Endothelial cell of umbilical vein (primary cell): ENCODE results near the gene KRTAP10-8. TPM values are rescaled to one million over a fixed set of nuclear protein-coding genes. Genes with fewer than 3 reads are reported as not detected.

ENCODE experiments used
- BruUV-seq: library from RNA; stranded (reverse); fragments of 400-500 nt; replicated peaks from 2 replicates; lab custom pipeline; 2021; lab: Mats Ljungman, UMichigan
- CTCF ChIA-PET: fragments of 300-600, 350-600 bp; sonication (Branson Sonifier 250); formaldehyde crosslinking; loops from one replicate; lab custom pipeline; 2021; ENCODE audit warnings: antibody characterized with exemption, inconsistent platforms; lab: Charles Lee
- POLR2A ChIA-PET: fragments of 300-600, 350-600 bp; sonication (Branson Sonifier 250); formaldehyde crosslinking; loops from one replicate; lab custom pipeline; 2021; ENCODE audit warnings: antibody characterized with exemption, inconsistent platforms; lab: Charles Lee
- DNase-seq: peaks from one replicate; pipeline ENCODE4 v3.0.0-alpha.2; 2011; ENCODE audit warnings: low read depth, low spot score
- FAIRE-seq: peaks from 2 replicates; lab custom pipeline; 2011; peaks lifted over from hg19 to GRCh38; lab: Jason Lieb, UNC
- H2AFZ ChIP-seq: 2 replicates; pipeline ENCODE4 v1.6.0; 2012; ENCODE audit warnings: low read depth, low read length, control low read depth, inconsistent platforms
- H3K27ac ChIP-seq: 2 replicates; pipeline ENCODE4 v1.5.1; 2011; ENCODE audit warnings: low read depth, mild to moderate bottlenecking, control low read depth, low read length, moderate library complexity; ENCODE audit not compliant: insufficient read depth
- H3K27me3 ChIP-seq, 2 experiments: 2 replicates each; pipeline versions ENCODE4 v1.6.0 to v1.6.1; 2011; ENCODE audit warnings: low read length in 2 of 2, mixed read lengths in 1 of 2; ENCODE audit not compliant: control insufficient read depth in 2 of 2, insufficient read depth in 2 of 2
- H3K36me3 ChIP-seq, 2 experiments: 2 replicates in 1 of 2; 3 replicates in 1 of 2; pipeline ENCODE4 v1.5.1; 2011; ENCODE audit warnings: low read length in 2 of 2, mild to moderate bottlenecking in 1 of 2, moderate library complexity in 1 of 2; ENCODE audit not compliant: control insufficient read depth in 2 of 2, insufficient read depth in 2 of 2; ENCODE audit errors: extremely low read depth in 1 of 2
- H3K4me1 ChIP-seq: 3 replicates; pipeline ENCODE4 v1.5.1; 2011; ENCODE audit warnings: mild to moderate bottlenecking, low read length; ENCODE audit not compliant: control insufficient read depth, insufficient read depth; ENCODE audit errors: extremely low read depth
- H3K4me2 ChIP-seq: 2 replicates; pipeline ENCODE4 v1.6.1; 2011; ENCODE audit warnings: low read length, control low read depth, mixed read lengths; ENCODE audit not compliant: insufficient read depth
- H3K4me3 ChIP-seq, 3 experiments: fragments of 200-600 bp in 1 of 3; sonication (generic), shearing (Covaris generic) in 1 of 3; replicated peaks in 1 of 3; 2 replicates each; pipeline ENCODE4 v1.5.1; 2011 to 2016; ENCODE audit warnings: control low read depth in 3 of 3, low read length in 3 of 3, mild to moderate bottlenecking in 2 of 3, inconsistent platforms in 1 of 3, low read depth in 1 of 3, moderate library complexity in 1 of 3; ENCODE audit not compliant: insufficient read depth in 1 of 3
- H3K79me2 ChIP-seq: 2 replicates; pipeline ENCODE4 v1.6.0; 2012; ENCODE audit warnings: low read length, inconsistent platforms; ENCODE audit not compliant: control insufficient read depth, insufficient read depth
- H3K9ac ChIP-seq: replicated peaks from 2 replicates; pipeline ENCODE3; 2011; ENCODE audit warnings: low read length, control low read depth; ENCODE audit not compliant: insufficient read depth; ENCODE audit errors: extremely low read depth
- H3K9me1 ChIP-seq: replicated peaks from 3 replicates; pipeline ENCODE4 v1.6.0; 2011; ENCODE audit warnings: mild to moderate bottlenecking, low read length; ENCODE audit not compliant: control insufficient read depth, insufficient read depth; ENCODE audit errors: extremely low read depth
- H3K9me3 ChIP-seq: replicated peaks from 2 replicates; pipeline ENCODE4 v1.5.1; 2012; ENCODE audit warnings: low read length, inconsistent platforms; ENCODE audit not compliant: control insufficient read depth, insufficient read depth
- H4K20me1 ChIP-seq: replicated peaks from 2 replicates; pipeline ENCODE3; 2011; ENCODE audit warnings: mild to moderate bottlenecking, low read length; ENCODE audit not compliant: control insufficient read depth, insufficient read depth; ENCODE audit errors: extremely low read depth
- EZH2 ChIP-seq: IDR thresholded peaks from 2 replicates; pipeline ENCODE4 v1.6.1; 2012; ENCODE audit warnings: borderline replicate concordance, low read depth, mild to moderate bottlenecking, moderate library complexity, low read length, inconsistent platforms; ENCODE audit not compliant: severe bottlenecking
- FOS ChIP-seq: IDR thresholded peaks from 2 replicates; pipeline ENCODE4 v1.6.1; 2011; ENCODE audit warnings: mild to moderate bottlenecking, low read length, moderate library complexity, borderline replicate concordance; ENCODE audit not compliant: insufficient read depth
- GATA2 ChIP-seq: IDR thresholded peaks from 2 replicates; pipeline ENCODE4 v1.7.0; 2011; ENCODE audit warnings: low read depth, mild to moderate bottlenecking, moderate library complexity, mixed read lengths, low read length; ENCODE audit not compliant: insufficient read length, insufficient read depth
- JUN ChIP-seq: IDR thresholded peaks from 2 replicates; pipeline ENCODE4 v1.6.1; 2011; ENCODE audit warnings: borderline replicate concordance, low read depth; ENCODE audit not compliant: insufficient read length, insufficient read depth
- MYC ChIP-seq: IDR thresholded peaks from one replicate; pipeline ENCODE4 v1.6.1; 2011; ENCODE audit warnings: mild to moderate bottlenecking, low read depth, low read length
- POLR2A ChIP-seq: IDR thresholded peaks from 2 replicates; pipeline ENCODE4 v1.6.1; 2012; ENCODE audit warnings: low read depth, mild to moderate bottlenecking, control low read depth, low read length
- POLR2AphosphoS5 ChIP-seq: IDR thresholded peaks from 2 replicates; pipeline ENCODE4 v1.6.1; 2012; ENCODE audit warnings: low read depth, mild to moderate bottlenecking, control low read depth, low read length, moderate library complexity; ENCODE audit not compliant: insufficient read depth
- dilution Hi-C: fragments of 300-500 bp; cut with MboI; formaldehyde crosslinking; loops from one replicate; pipeline ENCODE4 v1.15.0; 2019; ENCODE audit warnings: low sequenced_read_pairs; ENCODE audit not compliant: extremely low pct_ligation_motif_present
- intact Hi-C: fragments of 100-400 bp; cut with micrococcal nuclease; formaldehyde crosslinking; loops from one replicate; pipeline ENCODE4 v1.10.0; 2022
- polyA plus RNA-seq, 4 experiments: library from polyadenylated mRNA; depleted of rRNA in 3 of 4; stranded (reverse) in 3 of 4; unstranded in 1 of 4; fragments of >200 nt; gene quantifications; 2 replicates each; pipeline versions ENCODE4 v1.2.1 to v1.2.3, GENCODE V29; 2011 to 2012; ENCODE audit warnings: missing spikeins in 1 of 4
- total RNA-seq: library from RNA; stranded (reverse); gene quantifications from 2 replicates; pipeline ENCODE4 v1.2.3, GENCODE V29; 2021
- TF ChIP-seq, protein P1 (sequence below), 2 donors: IDR thresholded peaks; 1 replicate in 1 of 2; 2 replicates in 1 of 2; pipeline ENCODE4 v1.5.1; 2011; ENCODE audit warnings: low read length in 2 of 2, mild to moderate bottlenecking in 2 of 2, moderate library complexity in 2 of 2, control low read depth in 1 of 2, inconsistent platforms in 1 of 2, low read depth in 1 of 2; ENCODE audit not compliant: insufficient read depth in 1 of 2; ENCODE audit errors: extremely low read depth in 1 of 2
- TF ChIP-seq, protein P2 (sequence below): IDR thresholded peaks from 2 replicates; pipeline ENCODE4 v1.6.1; 2011; ENCODE audit not compliant: insufficient read depth, insufficient read length

Gene KRTAP10-8
- total and polyA plus RNA-seq, 2 donors (not counting 3 experiments of a cell fraction or from before 2014, with no cell fraction given): not detected

DNA sequence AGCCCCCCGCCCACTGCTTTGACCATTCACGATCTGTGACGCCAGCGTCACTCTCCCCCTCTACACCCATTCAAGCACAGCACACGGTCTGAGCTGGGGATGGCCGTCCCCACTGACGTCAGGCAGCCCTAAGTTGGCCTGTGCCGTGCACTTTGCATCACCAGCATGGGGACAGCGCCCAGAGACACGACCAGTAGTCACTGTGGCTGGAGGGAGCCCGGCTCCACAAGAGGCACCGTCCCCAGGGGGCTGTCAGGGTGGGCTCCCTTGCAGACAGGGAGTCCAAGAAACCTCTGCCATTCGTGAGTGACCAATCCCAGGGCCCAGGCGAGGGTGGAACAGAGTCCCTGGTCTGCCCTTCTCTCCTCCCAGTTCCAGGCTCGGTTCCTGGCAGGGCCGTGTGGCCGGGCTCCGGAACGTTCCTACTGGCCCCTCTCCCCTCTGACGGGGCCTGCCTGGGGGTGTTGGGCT lies 2.3 kb downstream of the KRTAP10-8 start:
- CTCF ChIA-PET: no interaction called here

DNA sequence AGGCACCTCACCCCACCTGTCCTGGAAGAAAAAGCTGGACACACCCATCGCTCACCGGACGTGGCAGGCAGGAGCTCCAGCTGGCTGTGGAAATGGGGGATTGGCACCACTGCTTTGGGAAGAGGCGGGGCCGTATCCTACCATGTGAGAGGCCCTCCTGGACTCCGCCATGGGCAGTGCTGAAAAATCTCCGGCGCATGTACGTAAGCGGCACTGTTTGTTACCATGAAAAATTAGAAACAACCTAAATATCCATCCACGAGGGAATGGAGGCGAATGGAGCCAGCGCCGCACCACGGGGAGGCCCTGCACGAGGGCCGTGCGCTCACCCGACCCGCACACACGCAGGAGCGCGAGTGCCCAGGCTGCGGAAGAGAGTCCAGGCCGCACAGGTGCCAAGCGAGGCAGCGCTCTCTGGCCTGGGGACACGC lies 3.1 kb downstream of the KRTAP10-8 start:
- no peak overlapping the region for H3K4me3 ChIP-seq
- POLR2A ChIA-PET: no interaction called here
- H3K27me3 ChIP-seq: no peaks in the 10 kb centered on the region
- H2AFZ ChIP-seq: no peak overlapping the region
- H3K4me2 ChIP-seq: no peak overlapping the region
- DNase-seq (no peak), FAIRE-seq (no peak)
- H3K79me2 ChIP-seq: no peaks in the 10 kb centered on the region
- no peaks in the 10 kb centered on the region for H3K36me3 ChIP-seq
- H4K20me1 ChIP-seq: no peaks in the 10 kb centered on the region
- CTCF ChIA-PET: no interaction called here
- no peaks in the 10 kb centered on the region for H3K4me1 ChIP-seq
- peaks cover 5% of the 10 kb centered on the region for H3K9me3 ChIP-seq
- no peak overlapping the region for H3K9ac ChIP-seq
- no peaks in the 10 kb centered on the region for H3K9me1 ChIP-seq
- dilution Hi-C loops (no loop called here), intact Hi-C loops (no loop called here)
- H3K27ac ChIP-seq: no peak overlapping the region
- BruUV-seq: no TSS peak
- TF ChIP-seq, protein P1, sequence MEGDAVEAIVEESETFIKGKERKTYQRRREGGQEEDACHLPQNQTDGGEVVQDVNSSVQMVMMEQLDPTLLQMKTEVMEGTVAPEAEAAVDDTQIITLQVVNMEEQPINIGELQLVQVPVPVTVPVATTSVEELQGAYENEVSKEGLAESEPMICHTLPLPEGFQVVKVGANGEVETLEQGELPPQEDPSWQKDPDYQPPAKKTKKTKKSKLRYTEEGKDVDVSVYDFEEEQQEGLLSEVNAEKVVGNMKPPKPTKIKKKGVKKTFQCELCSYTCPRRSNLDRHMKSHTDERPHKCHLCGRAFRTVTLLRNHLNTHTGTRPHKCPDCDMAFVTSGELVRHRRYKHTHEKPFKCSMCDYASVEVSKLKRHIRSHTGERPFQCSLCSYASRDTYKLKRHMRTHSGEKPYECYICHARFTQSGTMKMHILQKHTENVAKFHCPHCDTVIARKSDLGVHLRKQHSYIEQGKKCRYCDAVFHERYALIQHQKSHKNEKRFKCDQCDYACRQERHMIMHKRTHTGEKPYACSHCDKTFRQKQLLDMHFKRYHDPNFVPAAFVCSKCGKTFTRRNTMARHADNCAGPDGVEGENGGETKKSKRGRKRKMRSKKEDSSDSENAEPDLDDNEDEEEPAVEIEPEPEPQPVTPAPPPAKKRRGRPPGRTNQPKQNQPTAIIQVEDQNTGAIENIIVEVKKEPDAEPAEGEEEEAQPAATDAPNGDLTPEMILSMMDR (IDR thresholded peaks at IDR 0.05; ENCODE audit: extremely low read depth in 1 of 2, insufficient read depth in 1 of 2, low read depth in 1 of 2, low read length in 2 of 2): no peak
- TF ChIP-seq, protein P2, sequence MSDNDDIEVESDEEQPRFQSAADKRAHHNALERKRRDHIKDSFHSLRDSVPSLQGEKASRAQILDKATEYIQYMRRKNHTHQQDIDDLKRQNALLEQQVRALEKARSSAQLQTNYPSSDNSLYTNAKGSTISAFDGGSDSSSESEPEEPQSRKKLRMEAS: no peak
- TF ChIP-seq EZH2 (no peak), GATA2 (no peak), POLR2AphosphoS5 (no peak), POLR2A (no peak), FOS (no peak), MYC (no peak), JUN (no peak)

More for the DNA sequence above, 2.3 kb downstream of the KRTAP10-8 start:
- Histone ChIP-seq H2AFZ (no peak overlapping the region), H3K9ac (no peak overlapping the region), H3K4me3 (no peak overlapping the region), H3K27me3 (no peaks in the 10 kb centered on the region), H3K79me2 (no peaks in the 10 kb centered on the region), H3K4me2 (no peak overlapping the region), H4K20me1 (no peaks in the 10 kb centered on the region), H3K27ac (no peak overlapping the region), H3K9me1 (no peaks in the 10 kb centered on the region), H3K4me1 (no peaks in the 10 kb centered on the region), H3K9me3 (peaks cover 5% of the 10 kb centered on the region), H3K36me3 (no peaks in the 10 kb centered on the region)
- intact Hi-C loops (no loop called here), dilution Hi-C loops (no loop called here)
- POLR2A ChIA-PET: no interaction called here
- TF ChIP-seq POLR2A (no peak), GATA2 (no peak), FOS (no peak), JUN (no peak)
- TF ChIP-seq, protein P2: no peak
- DNase-seq (no peak), FAIRE-seq (no peak)
- no TSS peak for BruUV-seq
